ENCODE measurements around the gene SRL.
"Not testable (repeated sequence)": the region's sequence is repeated elsewhere in the genome, so short reads cannot be mapped to it uniquely, and the experiment has no call there.

SRL gene

DNA sequence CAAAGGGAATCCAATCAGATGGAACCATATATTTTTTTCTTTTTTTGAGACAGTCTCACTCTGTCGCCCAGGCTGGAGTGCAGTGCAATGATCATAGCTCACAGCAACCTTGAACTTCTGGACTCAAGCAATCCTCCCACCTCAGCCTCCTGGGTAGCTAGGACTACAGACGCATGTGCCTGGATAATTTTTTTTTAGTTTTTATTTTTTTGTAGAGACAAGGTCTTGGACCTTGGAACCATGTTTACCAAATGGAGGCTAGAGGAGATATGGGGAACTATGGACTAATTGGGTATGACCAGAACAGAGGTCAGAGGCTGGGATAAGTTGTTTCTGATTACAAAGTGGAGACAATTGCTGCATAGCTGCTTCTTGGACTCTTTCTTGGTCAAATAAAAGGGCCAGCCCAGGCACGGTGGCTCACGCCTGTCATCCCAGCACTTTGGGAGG is 84.5 kb downstream of the SRL start:
- DNase-seq: no peak

DNA sequence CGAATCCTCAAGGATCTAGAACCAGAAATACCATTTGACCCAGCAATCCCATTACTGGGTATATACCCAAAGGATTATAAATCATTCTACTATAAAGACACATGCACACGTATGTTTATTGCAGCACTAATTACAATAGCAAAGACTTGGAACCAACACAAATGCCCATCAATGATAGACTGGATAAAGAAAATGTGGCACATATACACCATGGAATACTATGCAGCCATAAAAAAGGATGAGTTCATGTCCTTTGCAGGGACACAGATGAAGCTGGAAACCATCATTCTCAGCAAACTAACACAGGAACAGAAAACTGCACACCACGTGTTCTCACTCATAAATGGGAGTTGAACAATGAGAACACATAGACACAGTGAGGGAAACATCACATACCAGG is 85.4 kb downstream of the SRL start:
- DNase-seq: not testable (repeated sequence)

DNA sequence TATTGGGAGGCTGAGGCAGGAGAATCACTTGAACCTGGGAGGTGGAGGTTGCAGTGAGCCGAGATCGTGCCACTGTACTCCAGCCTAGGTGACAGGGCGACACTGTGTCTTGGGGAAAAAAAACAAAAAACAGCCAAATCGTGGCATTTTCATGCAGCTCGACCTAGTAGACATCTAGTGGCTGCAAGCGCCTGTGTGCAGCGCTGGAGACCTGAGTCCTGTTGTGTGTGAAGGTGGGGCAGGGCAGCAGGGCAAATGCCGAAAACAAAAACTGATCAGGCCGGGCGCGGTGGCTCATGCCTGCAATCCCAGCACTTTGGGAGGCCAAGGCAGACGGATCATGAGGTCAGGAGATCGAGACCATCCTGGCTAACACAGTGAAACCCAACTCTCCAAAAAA is 88.5 kb downstream of the SRL start:
- DNase-seq: not testable (repeated sequence)

DNA sequence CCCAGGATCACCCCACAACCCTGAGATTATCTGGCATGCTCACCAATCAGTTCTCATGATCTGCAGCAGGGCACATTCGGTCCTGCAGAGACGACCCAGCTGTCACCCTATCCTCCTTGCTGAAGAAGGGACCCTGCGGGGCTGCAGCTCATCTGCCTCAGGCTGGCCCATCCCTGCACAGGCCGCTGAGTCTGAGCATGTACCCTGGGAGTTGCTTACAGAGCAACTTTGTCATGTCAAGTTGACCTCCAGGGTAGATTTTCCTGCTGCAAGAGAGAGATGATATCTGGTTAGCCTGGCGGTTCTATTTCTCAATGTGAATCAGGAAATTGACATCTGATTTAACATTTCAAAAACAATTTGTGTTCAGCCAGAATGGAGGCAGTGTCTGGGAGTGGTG is 89.6 kb downstream of the SRL start:
- no peak for DNase-seq

DNA sequence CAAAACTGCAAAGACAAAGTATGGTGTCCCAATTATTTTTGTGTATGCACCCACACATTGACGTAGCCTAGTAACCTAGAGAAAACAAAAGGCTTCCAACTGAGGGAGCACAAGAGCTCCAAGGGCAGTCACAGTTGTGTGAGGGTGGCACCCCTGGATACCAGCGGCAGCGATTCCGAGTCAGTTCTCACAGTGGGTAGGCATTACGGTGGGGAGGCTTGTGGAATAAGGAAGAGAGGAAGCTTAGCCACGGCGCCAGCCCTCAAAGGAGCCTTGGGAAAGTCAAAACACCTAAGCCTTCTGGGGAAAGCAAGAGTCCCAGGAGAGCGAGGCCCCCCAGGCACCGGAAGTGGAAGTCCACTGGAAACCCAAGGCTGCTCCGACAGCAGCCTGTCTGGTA is 94.6 kb downstream of the SRL start:
- no peak for DNase-seq

DNA sequence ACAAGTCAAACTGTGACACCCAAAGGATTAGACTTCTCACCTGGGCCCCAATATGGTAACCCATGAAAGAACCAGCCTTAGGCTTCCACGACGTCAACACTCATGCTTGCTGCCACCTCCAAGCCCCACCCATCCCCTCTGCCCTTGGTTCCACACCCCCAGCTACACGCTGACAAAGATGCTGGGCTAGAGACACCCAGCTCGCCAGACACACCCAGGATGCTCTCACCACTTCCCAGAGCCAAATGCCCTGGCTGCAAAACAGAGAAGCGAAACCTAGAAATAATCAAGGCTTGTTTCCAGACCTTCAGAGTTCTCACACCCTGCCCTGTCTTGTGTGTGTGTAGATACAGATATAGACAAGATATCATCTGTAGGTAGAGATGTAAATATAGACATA is 99.6 kb downstream of the SRL start:
- DNase-seq: no peak

DNA sequence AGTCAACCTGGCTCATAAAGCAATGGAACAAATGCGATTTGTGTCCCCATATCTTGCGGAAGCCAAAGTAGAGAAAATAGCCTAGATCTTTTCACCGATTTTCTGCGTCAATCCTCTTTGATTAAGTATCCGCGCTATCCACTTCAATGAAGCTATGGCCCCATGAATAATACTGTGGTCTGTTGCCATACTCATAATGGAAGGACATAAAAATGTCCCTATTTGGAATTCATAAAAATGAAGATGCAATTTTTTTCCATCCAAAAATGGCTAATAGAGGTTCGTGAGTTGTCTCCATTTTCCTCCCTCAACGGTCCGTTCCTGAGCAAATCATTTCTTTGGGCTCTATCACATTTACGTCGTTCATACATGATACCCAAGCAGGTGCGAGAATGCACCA is 100.3 kb downstream of the SRL start:
- no peak for DNase-seq

DNA sequence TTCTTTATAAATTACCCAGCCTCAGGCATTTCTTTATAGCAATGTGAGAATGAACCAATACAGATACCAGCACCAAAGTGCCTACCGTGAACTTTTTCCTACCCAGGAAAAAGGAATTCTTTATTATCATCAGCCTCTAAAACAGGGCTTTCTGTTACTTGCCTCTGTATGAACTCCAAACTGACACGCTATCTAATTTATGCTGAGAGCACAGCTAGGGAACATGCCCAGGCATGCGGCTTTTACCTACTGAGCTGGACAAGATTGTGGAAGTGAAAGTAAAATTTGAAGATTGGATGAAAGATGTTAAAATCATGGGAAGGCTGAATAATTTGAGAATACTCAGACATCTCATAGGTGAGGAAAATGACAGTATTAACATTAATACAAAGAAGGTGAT is 101.2 kb downstream of the SRL start:
- DNase-seq: no peak

DNA sequence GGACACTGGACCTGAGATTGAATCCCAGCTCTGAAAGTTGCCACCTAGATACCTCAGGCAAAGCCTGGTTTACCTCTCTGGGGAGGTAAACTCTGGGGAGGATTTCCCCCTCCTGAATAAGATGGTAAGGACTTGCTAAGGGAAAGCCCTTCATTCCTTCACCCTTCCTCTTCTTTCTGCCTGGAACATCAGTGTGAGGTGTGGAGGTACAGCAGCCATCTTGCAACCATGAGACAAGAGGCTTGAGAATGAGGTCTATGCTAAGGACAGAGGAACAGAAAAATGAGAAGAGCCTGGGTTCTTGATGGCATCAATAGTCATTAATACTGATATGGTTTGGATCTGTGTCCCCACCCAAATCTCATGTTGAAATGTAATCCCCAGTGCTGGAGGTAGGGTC is 101.9 kb downstream of the SRL start:
- DNase-seq: no peak
